ENCODE data around the gene ARFIP2. TPM values are rescaled to one million over a fixed set of nuclear protein-coding genes. Genes with fewer than 3 reads are reported as not detected.

The ARFIP2 gene
- total RNA-seq, 1 experiment from 2014 or later, result 53.1 TPM

- Mint-ChIP-seq H3K36me3 (peaks cover 3% of the 10 kb centered on the region; the same call in 1 of the 2 replicates), H3K4me3 (no peak overlapping the region), H3K9me3 (no peaks in the 10 kb centered on the region), H3K4me1 (no peaks in the 10 kb centered on the region), H3K27me3 (ENCODE audit: low read depth) (no peaks in the 10 kb centered on the region), H3K27ac (peak overlapping the region; percentile 8; the same call in 1 of the 2 replicates)
- ChIA-PET CTCF (interaction anchor here (0.6 to 2.6 kb wide), 26 partner anchors 8 to 411 kb away, joined by 3 to 60 read pairs (median 5); partner anchors contain the start of genes APBB1, ARFIP2, DNHD1 and HPX), POLR2A (no interaction called here)
- DNase-seq (ENCODE audit: low spot score) (no peak), ATAC-seq (peak; percentile 89)
- TF ChIP-seq CTCF (IDR thresholded peaks at IDR 0.05) (peak; percentile 53; the same call in 1 of the 2 replicates), IRF1 (CRISPR knock-in tag; IDR thresholded peaks at IDR 0.05) (no peak), NR1H2 (CRISPR knock-in tag; IDR thresholded peaks at IDR 0.05) (no peak), TEAD4 (CRISPR knock-in tag; IDR thresholded peaks at IDR 0.05) (no peak), SP1 (CRISPR knock-in tag; conservative IDR thresholded peaks at IDR 0.05) (no peak)
Measured at GRCh38 chr11:6505577-6506240, 24.6 kb upstream of the ARFIP2 start.

- ATAC-seq (no peak), DNase-seq (ENCODE audit: low spot score) (no peak)
- TF ChIP-seq ATF6 (CRISPR knock-in tag; IDR thresholded peaks at IDR 0.05) (no peak), ARID4B (CRISPR knock-in tag; IDR thresholded peaks at IDR 0.05; ENCODE audit: borderline replicate concordance) (no peak), ZNF138 (CRISPR knock-in tag; conservative IDR thresholded peaks at IDR 0.05) (no peak), MXD4 (CRISPR knock-in tag; IDR thresholded peaks at IDR 0.05; ENCODE audit: borderline replicate concordance) (no peak), CTCF (IDR thresholded peaks at IDR 0.05) (no peak), CREB1 (CRISPR knock-in tag; IDR thresholded peaks at IDR 0.05) (no peak), IRF1 (CRISPR knock-in tag; IDR thresholded peaks at IDR 0.05) (no peak), ZNF121 (CRISPR knock-in tag; IDR thresholded peaks at IDR 0.05) (no peak), JAZF1 (CRISPR knock-in tag; IDR thresholded peaks at IDR 0.05) (no peak), OVOL2 (CRISPR knock-in tag; IDR thresholded peaks at IDR 0.05; ENCODE audit: borderline replicate concordance) (no peak), ATF2 (CRISPR knock-in tag; IDR thresholded peaks at IDR 0.05; ENCODE audit: borderline replicate concordance, low read depth) (no peak), ATF3 (CRISPR knock-in tag; conservative IDR thresholded peaks at IDR 0.05) (no peak), SOX15 (CRISPR knock-in tag; IDR thresholded peaks at IDR 0.05) (no peak)
- POLR2A ChIA-PET, result interaction anchor here (0.5 kb wide), 1 partner anchor 7 kb away, joined by 4 read pairs; the partner anchor contains the start of gene DNHD1
- H3K4me1 Mint-ChIP-seq, result no peaks in the 10 kb centered on the region
- H3K27ac Mint-ChIP-seq, result no peak overlapping the region
- H3K9me3 Mint-ChIP-seq, result no peaks in the 10 kb centered on the region
- no peak overlapping the region for H3K4me3 Mint-ChIP-seq
- CTCF ChIA-PET, result interaction anchor here (1.3 to 2.6 kb wide), 5 partner anchors 52 to 141 kb away, joined by 4 to 60 read pairs (median 10); no protein-coding TSS in a partner anchor
- no peaks in the 10 kb centered on the region for H3K36me3 Mint-ChIP-seq
- H3K27me3 Mint-ChIP-seq (ENCODE audit: low read depth), result no peaks in the 10 kb centered on the region
Measured at GRCh38 chr11:6504166-6504565, 23.0 kb upstream of the ARFIP2 start.
